HG03159 (cell line): ENCODE data around the gene GPR179.

Experiments
- ATAC-seq: cut with Tn5 transposase; IDR thresholded peaks from one replicate; pipeline ENCODE4 v1.9.1; 2021; ENCODE audit warnings: mild to moderate bottlenecking, moderate library complexity; ENCODE audit not compliant: unreplicated experiment

Gene GPR179

DNA sequence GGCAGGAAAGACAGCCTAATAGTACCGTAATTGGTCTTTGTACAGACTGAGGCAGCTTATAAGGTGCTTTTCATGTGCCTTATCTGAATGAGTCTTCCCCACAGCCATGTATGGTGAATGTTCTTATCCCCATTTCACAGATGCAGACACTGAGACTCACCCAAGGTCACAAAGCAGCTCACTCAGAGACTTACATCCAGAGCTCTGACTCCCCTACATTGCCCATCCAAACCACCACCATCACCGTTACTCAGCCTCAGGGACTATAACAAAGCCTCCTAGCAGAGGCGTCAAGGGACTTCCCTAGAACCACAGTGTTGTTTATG lies 627 bp upstream of the GPR179 start:
- no peak for ATAC-seq

DNA sequence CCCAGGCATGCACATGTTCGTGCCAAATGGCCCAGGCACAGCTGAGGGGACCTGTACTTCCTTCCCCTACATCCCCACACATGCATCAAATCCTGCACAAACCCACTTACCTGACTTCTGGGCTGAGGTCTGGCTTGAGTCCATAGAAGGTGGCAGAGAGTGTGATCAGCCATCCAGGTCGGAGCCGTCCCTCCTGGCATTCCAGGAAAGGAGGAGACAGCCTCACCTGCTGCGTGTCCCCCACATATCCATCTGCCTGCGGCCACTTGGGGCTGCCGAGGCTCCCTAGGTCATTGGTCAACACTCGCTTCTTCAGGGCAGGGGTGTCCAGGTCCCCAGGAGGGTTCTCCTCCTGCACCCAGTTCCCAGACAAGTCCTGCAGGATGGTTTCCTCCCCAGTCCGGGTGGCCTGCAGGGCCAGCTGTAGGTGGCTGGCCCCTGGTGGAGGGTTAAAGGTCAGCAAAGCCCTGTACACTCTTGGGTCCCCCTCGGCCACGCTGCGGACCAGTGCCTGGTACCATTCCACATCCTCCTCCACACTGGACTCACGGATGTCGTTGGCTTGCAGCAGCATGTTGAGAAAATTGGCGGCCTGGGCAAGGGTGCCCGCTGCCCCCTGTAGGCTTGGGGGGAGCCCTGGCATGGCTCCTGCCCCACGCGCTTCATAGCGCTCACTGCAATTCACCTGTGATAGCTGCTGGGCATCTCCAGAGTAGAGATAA lies 709 bp downstream of the GPR179 start:
- no peak for ATAC-seq

DNA sequence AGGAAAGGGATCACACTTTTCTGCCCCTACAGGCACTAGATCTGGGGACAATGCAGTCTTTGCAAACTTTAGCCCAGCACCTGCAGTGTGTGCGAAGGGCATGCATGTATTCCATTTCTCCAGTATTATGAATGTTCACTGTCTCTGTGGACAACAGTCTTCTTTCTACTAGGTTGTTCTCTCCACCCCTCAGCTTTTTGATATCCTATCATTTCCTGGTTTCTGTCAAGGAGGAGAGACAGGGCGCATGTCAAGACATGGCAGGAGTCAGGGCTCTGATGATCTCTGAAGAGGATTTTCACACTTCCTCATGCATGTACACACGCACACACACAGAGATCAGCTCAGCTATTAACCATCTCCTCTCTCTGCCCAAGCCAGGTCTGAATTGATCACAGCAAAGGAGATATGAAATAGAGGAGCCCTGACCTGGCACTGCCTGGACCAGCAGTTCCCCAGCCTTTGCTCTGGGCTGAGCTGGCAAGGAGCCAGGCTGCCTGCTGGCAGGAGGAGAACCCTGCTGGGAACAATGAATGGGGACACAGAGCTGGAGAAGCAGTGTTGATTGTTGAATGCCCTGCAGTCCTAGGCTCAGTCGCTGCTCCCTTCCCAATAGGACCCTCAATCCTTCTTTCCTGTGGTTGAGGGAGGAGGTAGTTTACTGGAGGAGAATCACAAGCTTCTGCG lies 2.6 kb downstream of the GPR179 start:
- no peak for ATAC-seq

DNA sequence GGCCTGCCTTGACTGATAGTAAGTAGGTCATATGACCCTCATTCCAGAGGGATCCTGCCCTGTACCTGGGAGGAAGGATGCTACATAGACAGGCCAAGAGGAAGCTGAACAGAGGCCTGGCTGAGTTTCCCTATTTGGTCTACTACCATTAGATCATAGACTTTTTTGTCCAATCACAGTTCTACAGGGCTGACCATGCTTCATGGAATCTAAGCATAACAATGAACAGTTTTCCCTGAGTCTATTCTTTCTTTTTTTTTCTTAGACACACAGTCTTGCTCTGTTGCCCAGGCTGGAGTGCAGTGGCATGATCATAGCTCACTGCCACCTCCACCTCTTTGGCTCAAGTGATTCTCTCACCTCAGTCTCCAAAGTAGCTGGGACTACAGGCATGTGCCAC lies 3.9 kb downstream of the GPR179 start:
- ATAC-seq: no peak

- no peak for ATAC-seq
Observed at GRCh38 chr17:38338535-38338934, 5.2 kb downstream of the GPR179 start.

- no peak for ATAC-seq
Observed at GRCh38 chr17:38338053-38338452, 5.7 kb downstream of the GPR179 start.

DNA sequence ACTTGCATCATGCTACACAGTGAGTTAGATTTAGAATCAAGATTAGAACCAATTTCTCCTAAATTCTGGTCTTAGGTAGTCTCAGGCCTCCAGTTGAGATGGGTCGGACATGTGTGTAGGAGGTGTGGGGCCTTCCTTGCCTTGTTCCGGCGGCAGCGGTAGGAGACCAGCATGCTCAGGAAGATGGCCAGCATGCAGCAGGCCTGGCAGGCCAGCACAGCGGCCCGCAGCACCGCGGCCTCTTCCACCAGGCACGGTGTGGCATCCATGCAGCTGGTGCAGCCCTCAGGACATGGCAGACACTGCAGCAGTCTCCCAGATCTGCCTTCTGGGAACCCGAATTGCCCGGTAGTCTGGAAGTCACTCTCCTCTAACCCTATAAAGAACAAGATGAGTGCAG lies 6.9 kb downstream of the GPR179 start:
- no peak for ATAC-seq

DNA sequence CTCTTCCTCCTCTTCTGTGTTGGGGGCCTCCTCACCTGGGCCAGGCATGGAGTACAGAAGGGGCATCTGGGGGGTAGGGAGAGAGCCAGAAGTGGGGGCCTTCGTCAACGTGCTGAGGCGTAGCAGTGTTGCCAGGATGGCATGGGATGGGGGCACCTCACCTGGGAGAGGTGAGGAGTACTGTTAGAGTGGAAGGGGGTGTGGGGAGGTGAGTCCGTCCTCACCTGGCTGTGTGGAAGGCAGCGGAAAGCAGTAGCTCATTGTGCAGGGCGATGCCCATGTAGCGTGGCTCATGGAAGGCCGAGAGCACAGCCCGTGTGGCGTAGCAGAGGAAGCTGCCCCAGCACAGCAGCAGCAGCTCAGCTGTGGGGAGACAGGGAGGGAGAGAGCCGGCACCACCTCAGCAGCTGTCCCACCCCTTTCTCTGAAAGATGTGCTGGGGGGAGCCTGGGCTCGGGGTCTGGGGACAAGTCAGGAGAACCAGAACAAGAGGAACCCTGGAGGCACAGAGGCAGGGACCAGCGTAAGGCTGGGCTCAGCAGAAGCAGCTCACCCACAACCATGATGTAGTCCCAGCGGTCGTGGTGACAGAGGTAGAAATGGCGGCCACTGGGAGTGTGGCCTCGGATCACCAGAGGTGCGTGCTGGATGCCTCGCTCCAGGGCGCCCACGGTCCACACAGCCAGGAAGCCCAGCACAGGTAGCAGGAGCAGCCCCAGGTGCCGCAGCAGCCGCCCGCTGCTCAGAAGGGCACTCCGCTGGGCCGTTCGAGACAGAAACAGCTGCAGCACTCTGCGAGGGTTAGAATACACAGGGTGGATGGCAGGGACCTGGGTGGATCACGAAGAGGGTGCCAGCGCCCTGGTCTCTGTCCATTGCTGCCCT lies 9.0 kb downstream of the GPR179 start:
- no peak for ATAC-seq

GRCh38 chr17:38333635-38334295 lies 10.0 kb downstream of the GPR179 start:
- ATAC-seq: no peak

- no peak for ATAC-seq
Observed at GRCh38 chr17:38332735-38333134, 11.0 kb downstream of the GPR179 start.

DNA sequence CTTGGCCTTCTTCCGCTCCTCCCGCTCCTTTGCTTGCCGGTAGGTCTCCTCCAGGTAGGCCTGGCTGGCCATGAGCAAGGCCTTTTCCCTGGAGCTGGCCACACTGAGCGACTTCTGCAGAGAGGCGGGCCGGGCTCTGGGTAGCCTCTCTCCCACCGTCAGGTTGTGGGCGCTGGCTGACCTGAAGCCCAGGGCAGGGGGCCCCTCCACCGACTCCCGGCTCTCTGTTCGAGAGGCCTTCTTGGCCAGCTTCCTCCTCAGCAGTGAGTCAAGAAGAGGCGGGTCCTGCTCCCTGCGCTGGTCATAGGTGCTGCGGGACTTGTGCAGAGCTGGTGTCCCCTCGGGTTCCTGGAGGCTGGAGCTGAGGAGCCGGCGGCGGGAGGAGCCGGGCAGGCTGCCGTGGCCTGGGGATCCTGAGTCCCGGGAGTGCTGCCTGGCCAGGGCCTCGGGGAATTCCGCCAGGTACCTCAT lies 12.8 kb downstream of the GPR179 start:
- ATAC-seq: no peak

- no peak for ATAC-seq
Observed at GRCh38 chr17:38329808-38330730, 13.7 kb downstream of the GPR179 start.

DNA sequence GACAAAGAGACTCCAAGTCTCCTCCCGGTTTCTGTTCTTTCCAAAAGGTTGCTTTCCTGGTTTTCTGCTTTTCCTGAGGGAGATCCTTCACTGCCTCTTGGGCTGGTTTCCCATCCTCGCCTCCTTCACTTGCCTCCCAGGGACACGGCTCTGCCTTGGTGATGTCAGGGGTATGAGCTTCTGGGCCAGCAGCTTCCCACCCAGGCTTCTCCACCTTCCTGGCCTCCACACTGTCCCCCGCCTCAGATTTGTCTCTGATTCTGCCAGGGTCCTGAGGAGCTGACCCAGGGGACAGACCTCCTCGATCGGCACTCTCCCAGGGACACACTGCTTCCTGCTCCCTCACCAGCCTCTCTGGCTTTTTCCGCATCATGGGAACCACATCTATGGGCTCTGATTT lies 14.5 kb downstream of the GPR179 start:
- no peak for ATAC-seq

DNA sequence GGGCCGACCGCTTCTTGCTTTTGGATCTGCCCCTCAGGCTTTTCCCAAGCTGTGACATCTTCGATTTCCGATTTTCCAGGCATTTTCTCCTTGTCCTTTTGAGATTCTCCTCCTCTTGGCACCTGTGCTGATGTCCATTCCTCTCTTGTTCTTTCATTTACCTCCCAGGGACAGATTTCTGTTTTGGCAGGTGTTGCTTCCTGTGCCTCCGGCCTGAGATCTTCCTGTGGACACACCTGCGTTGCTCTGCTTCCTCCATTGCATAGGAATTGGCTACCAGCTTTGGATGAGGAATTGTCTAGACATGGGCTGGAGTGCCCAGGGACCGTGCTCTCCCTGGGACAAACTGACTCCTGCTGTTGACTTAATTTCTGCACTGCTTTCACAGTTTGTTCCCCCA lies 15.1 kb downstream of the GPR179 start:
- ATAC-seq: no peak

GRCh38 chr17:38327936-38328335 lies 15.8 kb downstream of the GPR179 start:
- no peak for ATAC-seq

DNA sequence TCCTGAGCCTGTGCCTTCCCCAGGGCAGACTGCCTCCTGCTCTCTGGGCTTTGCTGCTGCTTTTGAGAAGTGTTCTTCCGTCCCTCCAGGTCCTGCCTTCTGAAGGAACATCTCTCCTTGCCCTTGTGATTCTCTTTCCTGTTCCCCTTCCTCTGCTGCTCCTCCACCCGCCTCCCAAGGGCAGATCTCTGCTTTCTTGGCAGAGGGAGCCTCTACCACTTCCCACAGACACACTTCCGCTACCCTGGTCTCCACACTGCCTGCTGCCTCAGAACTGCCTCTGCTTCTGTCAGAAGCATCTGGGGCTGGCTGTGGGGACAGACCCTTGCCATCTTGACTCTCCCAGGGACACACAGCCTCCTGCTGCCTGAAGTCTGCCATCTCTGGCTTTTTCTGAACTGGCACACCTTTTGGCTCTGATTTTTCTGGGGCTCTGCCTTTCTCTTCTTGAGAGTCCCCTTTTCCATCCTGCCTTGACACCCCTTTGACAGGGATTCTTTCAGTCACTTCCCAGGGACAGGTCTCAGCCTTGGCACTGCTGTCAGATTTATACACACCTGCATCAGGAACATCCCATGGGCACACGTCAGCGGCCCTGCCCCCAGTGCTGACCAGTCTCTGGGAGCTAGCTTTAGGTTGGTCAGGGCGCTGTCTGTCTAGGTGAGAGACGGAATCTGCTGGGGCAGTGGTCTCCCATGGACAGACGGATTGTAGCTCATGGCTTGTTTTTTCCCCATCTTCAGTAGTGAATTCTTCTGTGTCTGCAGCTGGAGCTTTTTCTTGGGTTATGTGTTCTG lies 16.6 kb downstream of the GPR179 start:
- no peak for ATAC-seq

GRCh38 chr17:38325221-38325851 lies 18.4 kb downstream of the GPR179 start:
- ATAC-seq: no peak

DNA sequence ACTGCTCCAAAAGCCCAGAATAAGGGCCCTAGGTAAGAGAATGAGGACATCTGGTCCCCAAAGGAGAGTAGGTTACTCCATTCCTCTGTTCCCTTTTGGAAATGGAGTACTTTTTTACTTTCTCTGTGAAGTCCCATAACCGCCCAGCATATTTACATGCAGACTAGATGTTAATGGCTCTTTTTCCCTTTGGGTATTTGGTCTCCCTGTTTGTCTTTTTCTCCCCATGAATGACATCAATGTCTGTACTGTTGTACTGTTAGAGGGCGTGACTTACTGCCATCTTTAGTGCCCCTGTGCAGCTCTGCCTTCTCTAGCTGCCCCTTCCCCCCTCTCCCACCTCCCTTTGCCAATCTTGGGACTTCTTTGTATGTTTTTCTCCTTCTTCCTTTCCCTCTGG lies 19.0 kb downstream of the GPR179 start:
- no peak for ATAC-seq

DNA sequence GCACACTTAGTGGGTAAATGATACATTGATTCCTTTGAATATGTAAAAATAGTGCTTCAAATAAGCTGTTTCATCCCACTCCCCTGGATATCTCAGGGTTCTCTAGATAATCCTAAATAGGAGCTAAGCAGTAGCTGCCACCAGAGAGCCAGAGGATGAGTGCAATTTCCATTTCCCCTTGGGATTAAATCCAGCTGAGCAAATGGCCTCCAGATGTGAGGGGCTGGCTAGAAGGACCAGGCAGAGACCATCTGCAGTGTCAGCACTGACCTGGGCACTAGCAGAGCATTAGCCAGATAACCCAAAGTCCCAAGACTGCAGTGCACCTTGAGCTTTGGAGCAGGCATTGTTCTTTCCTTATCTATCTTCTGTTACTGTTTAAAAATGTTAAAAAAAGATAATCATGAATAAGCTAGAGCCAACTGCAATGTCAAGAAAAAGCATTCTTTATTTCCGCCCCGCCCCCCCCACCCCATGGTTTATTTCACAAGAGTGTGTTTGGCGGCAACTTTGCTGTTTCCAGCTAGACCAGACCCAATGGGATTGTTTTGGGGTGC lies 19.5 kb downstream of the GPR179 start:
- ATAC-seq: no peak
